Osteocyte (in vitro differentiated cells): Measurements from ENCODE around the gene MRPL14. TPM values are rescaled to one million over a fixed set of nuclear protein-coding genes. Genes with fewer than 3 reads are reported as not detected.

ENCODE experiments used
- DNase-seq: peaks from one replicate; pipeline ENCODE4 v3.0.0; 2021; ENCODE audit warnings: mixed read lengths; ENCODE audit not compliant: unreplicated experiment; ENCODE audit errors: extremely low spot score
- H3K27ac Mint-ChIP-seq: one replicate; pipeline ENCODE4 v1.8.0; 2021; ENCODE audit warnings: mild to moderate bottlenecking, mixed read lengths; ENCODE audit not compliant: unreplicated experiment
- H3K27me3 Mint-ChIP-seq: one replicate; pipeline ENCODE4 v1.8.0; 2021; ENCODE audit warnings: mixed read lengths; ENCODE audit not compliant: unreplicated experiment
- H3K36me3 Mint-ChIP-seq: one replicate; pipeline ENCODE4 v1.8.0; 2021; ENCODE audit warnings: mixed read lengths; ENCODE audit not compliant: unreplicated experiment
- H3K4me1 Mint-ChIP-seq: one replicate; pipeline ENCODE4 v1.8.0; 2021; ENCODE audit warnings: mixed read lengths; ENCODE audit not compliant: unreplicated experiment
- H3K4me3 Mint-ChIP-seq: one replicate; pipeline ENCODE4 v1.8.0; 2021; ENCODE audit warnings: mild to moderate bottlenecking, moderate library complexity, mixed read lengths; ENCODE audit not compliant: unreplicated experiment
- H3K9me3 Mint-ChIP-seq: one replicate; pipeline ENCODE4 v1.8.0; 2021; ENCODE audit warnings: mixed read lengths; ENCODE audit not compliant: unreplicated experiment
- total RNA-seq: library from RNA; stranded (reverse); gene quantifications from 2 replicates; pipeline ENCODE4 v1.2.1, GENCODE V29; 2021
- TF ChIP-seq, protein P1 (sequence below): fragments of 200-600 bp; sonication (generic); IDR thresholded peaks from 2 replicates; pipeline ENCODE4 v1.5.0; 2021; ENCODE audit warnings: antibody characterized with exemption, mild to moderate bottlenecking, moderate library complexity

The MRPL14 gene
- total RNA-seq, 1 donor from 2014 or later = 36.5 TPM

DNA sequence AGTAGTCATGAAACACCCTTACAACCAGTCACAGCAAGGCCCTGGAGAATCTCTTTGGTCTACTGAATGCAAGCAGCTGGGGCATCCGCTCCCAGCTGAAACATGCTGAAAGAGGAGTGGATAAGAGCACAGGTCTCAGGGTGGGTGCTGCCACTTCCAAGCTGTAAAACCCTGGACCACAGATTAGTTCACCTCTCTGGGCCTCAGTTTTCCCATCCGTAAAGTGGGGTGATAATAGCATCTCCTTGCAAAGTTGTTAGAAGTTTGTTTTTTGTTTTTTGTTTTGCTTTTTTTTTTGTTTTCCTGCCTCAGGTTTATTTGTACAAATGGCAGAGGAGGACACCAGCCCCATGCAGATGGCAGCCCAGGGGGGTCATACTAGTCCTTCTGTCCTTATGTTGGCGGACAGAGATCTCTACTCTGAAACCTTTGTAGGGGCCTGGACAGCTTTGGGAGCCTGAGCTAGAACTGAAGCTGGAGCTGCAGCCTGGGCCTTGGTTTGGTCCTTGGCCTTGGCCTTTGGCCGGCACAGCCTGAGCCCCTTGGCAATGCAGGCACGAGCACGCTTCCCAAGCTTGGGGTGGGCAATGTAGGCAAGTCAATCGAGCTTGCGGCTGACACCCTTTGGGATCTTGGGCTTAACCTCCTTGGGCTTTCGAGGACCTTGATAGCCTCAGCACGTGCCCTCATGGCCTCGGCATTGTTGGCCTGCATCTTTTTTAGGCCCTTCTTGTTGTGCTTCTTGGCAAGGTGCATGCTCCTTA lies 38.2 kb downstream of the MRPL14 start:
- Mint-ChIP-seq H3K4me1 (peaks cover 4% of the 10 kb centered on the region), H3K4me3 (no peak overlapping the region), H3K36me3 (no peaks in the 10 kb centered on the region), H3K27ac (no peak overlapping the region), H3K9me3 (no peaks in the 10 kb centered on the region), H3K27me3 (no peaks in the 10 kb centered on the region)
- no peak for DNase-seq
- TF ChIP-seq, protein P1, sequence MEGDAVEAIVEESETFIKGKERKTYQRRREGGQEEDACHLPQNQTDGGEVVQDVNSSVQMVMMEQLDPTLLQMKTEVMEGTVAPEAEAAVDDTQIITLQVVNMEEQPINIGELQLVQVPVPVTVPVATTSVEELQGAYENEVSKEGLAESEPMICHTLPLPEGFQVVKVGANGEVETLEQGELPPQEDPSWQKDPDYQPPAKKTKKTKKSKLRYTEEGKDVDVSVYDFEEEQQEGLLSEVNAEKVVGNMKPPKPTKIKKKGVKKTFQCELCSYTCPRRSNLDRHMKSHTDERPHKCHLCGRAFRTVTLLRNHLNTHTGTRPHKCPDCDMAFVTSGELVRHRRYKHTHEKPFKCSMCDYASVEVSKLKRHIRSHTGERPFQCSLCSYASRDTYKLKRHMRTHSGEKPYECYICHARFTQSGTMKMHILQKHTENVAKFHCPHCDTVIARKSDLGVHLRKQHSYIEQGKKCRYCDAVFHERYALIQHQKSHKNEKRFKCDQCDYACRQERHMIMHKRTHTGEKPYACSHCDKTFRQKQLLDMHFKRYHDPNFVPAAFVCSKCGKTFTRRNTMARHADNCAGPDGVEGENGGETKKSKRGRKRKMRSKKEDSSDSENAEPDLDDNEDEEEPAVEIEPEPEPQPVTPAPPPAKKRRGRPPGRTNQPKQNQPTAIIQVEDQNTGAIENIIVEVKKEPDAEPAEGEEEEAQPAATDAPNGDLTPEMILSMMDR = no peak

DNA sequence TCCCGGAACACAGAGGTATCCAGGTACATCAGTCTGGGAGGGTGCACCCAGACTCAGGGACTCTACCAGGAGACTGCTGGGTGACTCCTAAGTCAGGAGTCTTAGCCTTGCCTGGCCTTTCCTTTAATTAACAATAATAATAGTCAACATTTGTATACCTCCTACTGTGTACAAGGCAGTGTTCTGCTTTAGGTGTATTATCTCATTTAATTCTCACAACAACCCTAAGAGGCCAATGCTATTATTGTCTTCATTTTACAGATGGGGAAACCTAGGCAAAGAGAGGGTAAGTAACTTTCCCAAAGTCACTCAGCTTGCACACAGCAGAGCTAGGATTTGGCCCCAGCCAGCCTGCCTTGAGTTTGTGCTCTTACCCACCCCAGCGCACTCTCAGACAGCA lies 39.6 kb downstream of the MRPL14 start:
- Mint-ChIP-seq H3K36me3 (no peaks in the 10 kb centered on the region), H3K27me3 (no peaks in the 10 kb centered on the region), H3K9me3 (no peaks in the 10 kb centered on the region), H3K27ac (no peak overlapping the region), H3K4me1 (peaks cover 4% of the 10 kb centered on the region), H3K4me3 (no peak overlapping the region)
- TF ChIP-seq, protein P1 = no peak
- DNase-seq = no peak

DNA sequence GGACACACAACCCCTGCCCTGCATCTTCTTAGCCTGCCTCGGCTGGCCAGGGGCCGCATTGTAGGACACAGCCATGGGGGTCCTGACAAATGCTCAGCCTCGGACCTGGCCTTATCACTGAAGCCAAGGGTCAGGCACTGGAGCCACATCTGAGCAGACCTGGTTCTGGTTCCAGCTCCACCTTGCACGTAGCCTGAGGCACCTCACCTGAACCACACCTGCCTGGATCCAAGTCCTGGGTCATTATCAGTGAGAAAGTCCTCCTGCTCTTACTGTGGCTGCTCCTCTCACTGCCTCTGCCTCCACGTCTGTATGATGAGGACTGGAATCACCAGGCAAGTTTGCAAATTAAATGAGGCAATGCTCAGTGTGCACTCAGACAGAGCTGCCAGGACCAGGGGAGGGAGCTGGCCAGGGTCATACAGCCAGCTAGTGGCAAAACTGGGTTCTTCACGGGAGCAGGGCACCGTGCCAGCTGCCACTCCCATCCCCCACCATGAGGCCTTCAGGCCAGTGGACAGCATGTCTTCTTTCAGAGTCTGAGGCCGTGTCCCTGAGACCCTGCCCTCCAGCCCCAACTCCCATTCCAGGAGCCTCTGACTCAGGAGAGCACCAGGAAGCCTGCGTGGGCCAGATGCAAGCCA lies 40.2 kb downstream of the MRPL14 start:
- H3K36me3 Mint-ChIP-seq = no peaks in the 10 kb centered on the region
- no peak overlapping the region for H3K27ac Mint-ChIP-seq
- no peaks in the 10 kb centered on the region for H3K27me3 Mint-ChIP-seq
- DNase-seq = no peak
- peaks cover 4% of the 10 kb centered on the region for H3K4me1 Mint-ChIP-seq
- H3K9me3 Mint-ChIP-seq = no peaks in the 10 kb centered on the region
- no peak overlapping the region for H3K4me3 Mint-ChIP-seq
- TF ChIP-seq, protein P1 = no peak

DNA sequence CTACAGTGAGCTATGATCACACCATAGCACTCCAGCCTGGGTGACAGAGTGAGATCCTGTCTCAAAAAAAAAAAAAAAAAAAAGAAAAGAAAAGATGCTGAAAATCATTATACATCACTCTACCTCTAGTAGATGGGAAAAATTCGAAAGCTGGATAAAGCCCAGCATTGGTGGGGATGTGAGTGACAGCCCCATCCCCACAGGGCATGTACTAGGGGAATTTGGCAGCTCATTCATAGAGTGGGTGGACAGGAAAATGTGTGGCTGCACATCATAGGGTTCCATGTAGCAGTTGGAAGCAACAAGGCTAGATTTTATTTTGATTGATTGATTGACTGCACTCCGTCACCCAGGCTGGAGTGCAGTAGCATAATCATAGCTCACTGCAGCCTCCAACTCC lies 42.0 kb downstream of the MRPL14 start:
- no peak overlapping the region for H3K4me3 Mint-ChIP-seq
- peaks cover 4% of the 10 kb centered on the region for H3K4me1 Mint-ChIP-seq
- TF ChIP-seq, protein P1 = no peak
- no peaks in the 10 kb centered on the region for H3K27me3 Mint-ChIP-seq
- DNase-seq = no peak
- H3K36me3 Mint-ChIP-seq = no peaks in the 10 kb centered on the region
- no peaks in the 10 kb centered on the region for H3K9me3 Mint-ChIP-seq
- H3K27ac Mint-ChIP-seq = no peak overlapping the region

DNA sequence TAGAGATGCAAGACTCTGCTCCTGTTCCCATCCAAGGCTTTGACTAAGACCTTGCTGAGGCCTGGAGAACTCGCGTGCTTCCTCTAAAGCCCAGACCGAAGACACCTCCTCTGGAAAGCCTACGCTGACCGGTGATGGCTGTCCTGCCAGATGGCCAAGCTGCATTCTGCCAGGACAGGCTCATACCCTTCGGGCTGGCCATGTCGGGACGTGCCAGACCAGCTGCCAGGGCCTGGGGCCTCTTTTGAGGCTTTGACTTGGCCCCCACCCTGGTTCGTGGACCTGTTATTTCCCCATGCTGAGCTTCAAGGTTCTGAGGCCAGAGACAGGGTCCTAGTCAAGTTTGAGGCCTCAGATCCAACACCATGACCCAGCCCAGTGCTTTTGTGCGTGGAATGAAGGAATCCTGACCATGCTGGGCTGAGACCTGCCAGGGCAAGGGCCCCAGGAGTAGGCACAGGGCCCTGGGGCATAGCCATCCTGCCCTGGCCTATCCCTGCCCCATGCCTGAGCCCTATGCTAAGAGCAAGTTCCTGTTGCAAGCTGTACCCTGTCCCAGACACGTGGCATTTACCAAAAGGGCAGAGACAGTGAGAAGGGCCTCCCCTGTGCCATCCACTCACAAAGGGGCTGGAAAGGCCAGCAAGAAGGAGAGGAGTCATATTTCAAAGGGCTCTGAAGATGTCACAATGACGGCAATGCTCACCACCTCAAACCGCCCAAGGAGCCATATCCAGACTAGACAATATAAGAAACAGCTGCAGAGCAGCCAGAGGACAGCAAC lies 42.8 kb downstream of the MRPL14 start:
- Mint-ChIP-seq H3K36me3 (no peaks in the 10 kb centered on the region), H3K27me3 (no peaks in the 10 kb centered on the region), H3K4me3 (no peak overlapping the region), H3K27ac (no peak overlapping the region), H3K9me3 (no peaks in the 10 kb centered on the region), H3K4me1 (peaks cover 4% of the 10 kb centered on the region)
- TF ChIP-seq, protein P1 = no peak
- DNase-seq = no peak
